ENCODE measurements around the gene ZDHHC13. TPM values are rescaled to one million over a fixed set of nuclear protein-coding genes. Genes with fewer than 3 reads are reported as not detected.

ZDHHC13 gene
- total and polyA plus RNA-seq, 2 of the 8 experiments (the other 6 are each of a cell fraction or from before 2014, with no cell fraction given): 22.4 to 24.1 TPM

DNA sequence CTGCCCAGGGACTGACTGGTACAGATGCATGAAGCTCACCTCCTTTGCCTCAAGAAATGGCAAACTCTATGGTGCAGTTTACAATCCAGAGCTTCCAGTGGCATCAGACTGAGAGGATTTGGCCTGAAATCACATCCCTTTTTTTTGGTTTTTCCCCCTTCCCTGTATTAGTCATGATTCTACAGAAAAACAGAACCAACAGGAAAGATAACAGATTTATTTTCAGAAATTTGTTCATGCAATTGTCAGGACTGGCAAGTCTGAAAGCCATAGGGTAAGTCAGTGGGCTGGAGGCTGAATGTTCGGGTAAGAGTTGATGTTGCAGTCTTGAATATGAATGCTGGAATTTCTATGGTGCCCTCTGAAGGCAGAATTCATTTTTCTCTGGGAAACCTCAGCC lies 12.0 kb upstream of the ZDHHC13 start:
- no peak for FAIRE-seq
- Histone ChIP-seq H3K18ac (ENCODE audit: extremely low read depth, low read length) (no peak overlapping the region), H2BK5ac (ENCODE audit: low read depth, low read length) (no peak overlapping the region), H3K4ac (replicated peaks; ENCODE audit: insufficient read length, low read depth, low read length) (no peak overlapping the region), H3K56ac (replicated peaks; ENCODE audit: insufficient read length, low read depth, low read length) (no peak overlapping the region), H3K27ac (ENCODE audit: low read depth, low read length) (no peak overlapping the region), H3K36me3 (ENCODE audit: control insufficient read depth in 2 of 4, insufficient read depth in 4 of 4, low read length in 3 of 4) (no peaks in the 10 kb centered on the region; a peak in 1 of 8 replicates), H3K9ac (replicated peaks in 1 of 4; ENCODE audit: extremely low read depth in 1 of 4, low read depth in 3 of 4, low read length in 3 of 4) (no peak overlapping the region), H3K4me1 (replicated peaks in 1 of 4; ENCODE audit: control insufficient read depth in 3 of 4, insufficient read depth in 4 of 4, low read length in 3 of 4) (peaks cover 0 to 7% (median 3%) of the 10 kb centered on the region in 4 experiments; a peak in 4 of 7 replicates), H2AK5ac (ENCODE audit: low read depth, low read length) (no peak overlapping the region), H2BK120ac (replicated peaks; ENCODE audit: low read depth, low read length) (no peak overlapping the region), H4K5ac (ENCODE audit: insufficient read length, low read depth, low read length) (no peak overlapping the region), H4K91ac (replicated peaks; ENCODE audit: insufficient read length, low read length) (no peak overlapping the region), H2BK12ac (ENCODE audit: low read depth, low read length) (no peak overlapping the region), H3K14ac (ENCODE audit: insufficient read length) (no peak overlapping the region), H3K79me1 (ENCODE audit: low read depth, low read length) (no peaks in the 10 kb centered on the region), H3K4me2 (ENCODE audit: insufficient read depth in 1 of 2, low read depth in 2 of 2, low read length in 2 of 2) (no peak overlapping the region), H3K23me2 (ENCODE audit: low read depth, low read length) (no peaks in the 10 kb centered on the region), H2BK15ac (ENCODE audit: low read length) (no peak overlapping the region), H2BK20ac (ENCODE audit: low read length) (no peak overlapping the region), H3K79me2 (ENCODE audit: control insufficient read depth in 1 of 2, insufficient read depth in 2 of 2, low read length in 2 of 2) (no peaks in the 10 kb centered on the region), H3K9me3 (ENCODE audit: insufficient read depth in 2 of 2, low read depth in 1 of 2, low read length in 1 of 2) (no peaks in the 10 kb centered on the region), H3K27me3 (replicated peaks in 1 of 4; ENCODE audit: control insufficient read depth in 3 of 4, extremely low read depth in 1 of 4, insufficient read depth in 3 of 4, low read length in 3 of 4) (no peaks in the 10 kb centered on the region), H2AFZ (ENCODE audit: low read length) (no peak overlapping the region), H3K4me3 (ENCODE audit: extremely low read depth in 1 of 4, insufficient read depth in 2 of 4, low read depth in 3 of 4, low read length in 4 of 4) (no peak overlapping the region), H4K20me1 (replicated peaks in 1 of 2; ENCODE audit: control insufficient read depth in 1 of 2, insufficient read depth in 2 of 2, low read length in 2 of 2) (no peaks in the 10 kb centered on the region), H3K23ac (ENCODE audit: insufficient read length) (no peak overlapping the region), H4K8ac (ENCODE audit: extremely low read depth, insufficient read depth, low read length) (no peak overlapping the region)
- ChIA-PET CTCF (ENCODE audit: partially characterized antibody) (interaction anchor here (4.1 kb wide), 1 partner anchor 28 kb away, joined by 21 read pairs; no protein-coding TSS in a partner anchor), POLR2A (ENCODE audit: partially characterized antibody) (no interaction called here)
- no peak for DNase-seq (ENCODE audit: low read depth in 1 of 2, low spot score in 2 of 2)
- TF ChIP-seq SIN3A (conservative IDR thresholded peaks at IDR 0.05 in 1 of 2, IDR thresholded peaks at IDR 0.05 in 1 of 2; ENCODE audit: low read depth in 1 of 2, low read length in 2 of 2): no peak
- TF ChIP-seq RAD21 (IDR thresholded peaks at IDR 0.05 in 1 of 2, conservative IDR thresholded peaks at IDR 0.05 in 1 of 2; ENCODE audit: low read depth in 2 of 2, low read length in 2 of 2): no peak
- no peak for TF ChIP-seq CBX5 (IDR thresholded peaks at IDR 0.05; ENCODE audit: low read depth, low read length)
- TF ChIP-seq, protein P1, sequence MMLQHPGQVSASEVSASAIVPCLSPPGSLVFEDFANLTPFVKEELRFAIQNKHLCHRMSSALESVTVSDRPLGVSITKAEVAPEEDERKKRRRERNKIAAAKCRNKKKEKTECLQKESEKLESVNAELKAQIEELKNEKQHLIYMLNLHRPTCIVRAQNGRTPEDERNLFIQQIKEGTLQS (IDR thresholded peaks at IDR 0.05; ENCODE audit: insufficient read depth, low read depth, low read length): no peak
- no peak for TF ChIP-seq POLR2AphosphoS5 (IDR thresholded peaks at IDR 0.05; ENCODE audit: low read depth, low read length)
- no peak for TF ChIP-seq SP2 (IDR thresholded peaks at IDR 0.05; ENCODE audit: low read length)
- 90% methylated on average over 1 of the region's 1 CpG; no CpG with 5 or more reads in 1 of the 2 experiments for WGBS, 2 experiments (ENCODE audit: extremely low coverage in 1 of 2, insufficient coverage in 1 of 2, insufficient read length in 1 of 2, insufficient replicate concordance in 2 of 2, low coverage in 1 of 2, low lambda C conversion rate in 2 of 2, missing lambda C conversion rate in 1 of 2)
